GM18502 (cell line): ENCODE measurements around the gene CALML5.

Experiments used
- ATAC-seq: cut with Tn5 transposase; IDR thresholded peaks from one replicate; pipeline ENCODE4 v1.9.1; 2021; ENCODE audit warnings: mild to moderate bottlenecking; ENCODE audit not compliant: unreplicated experiment, poor library complexity

CALML5 gene

GRCh38 chr10:5519054-5519453, 19.7 kb upstream of the CALML5 start:
- ATAC-seq: no peak

- no peak for ATAC-seq
Observed at GRCh38 chr10:5518143-5518542, 18.8 kb upstream of the CALML5 start.

GRCh38 chr10:5517546-5517945, 18.2 kb upstream of the CALML5 start:
- ATAC-seq: no peak

GRCh38 chr10:5515948-5516761, 16.8 kb upstream of the CALML5 start:
- no peak for ATAC-seq

GRCh38 chr10:5514226-5514850, 15.0 kb upstream of the CALML5 start:
- no peak for ATAC-seq

- no peak for ATAC-seq
Observed at GRCh38 chr10:5512881-5513612, 13.7 kb upstream of the CALML5 start.

GRCh38 chr10:5512331-5512730, 13.0 kb upstream of the CALML5 start:
- no peak for ATAC-seq

- no peak for ATAC-seq
Observed at GRCh38 chr10:5511885-5512280, 12.5 kb upstream of the CALML5 start.

- ATAC-seq: no peak
Observed at GRCh38 chr10:5511231-5511884, 12.0 kb upstream of the CALML5 start.

- no peak for ATAC-seq
Observed at GRCh38 chr10:5510281-5511072, 11.1 kb upstream of the CALML5 start.

- no peak for ATAC-seq
Observed at GRCh38 chr10:5509691-5510090, 10.3 kb upstream of the CALML5 start.

GRCh38 chr10:5509236-5509635, 9.9 kb upstream of the CALML5 start:
- no peak for ATAC-seq

GRCh38 chr10:5508786-5509185, 9.4 kb upstream of the CALML5 start:
- no peak for ATAC-seq

- no peak for ATAC-seq
Observed at GRCh38 chr10:5508161-5508604, 8.8 kb upstream of the CALML5 start.

- no peak for ATAC-seq
Observed at GRCh38 chr10:5507649-5508131, 8.3 kb upstream of the CALML5 start.

GRCh38 chr10:5506751-5507648, 7.6 kb upstream of the CALML5 start:
- ATAC-seq: no peak

- ATAC-seq: no peak
Observed at GRCh38 chr10:5506246-5506645, 6.9 kb upstream of the CALML5 start.

- ATAC-seq: no peak
Observed at GRCh38 chr10:5504146-5505072, 5.0 kb upstream of the CALML5 start.
